Cardiac muscle cell (in vitro differentiated cells and primary cell): ENCODE data around the gene ADSS1. TPM values are rescaled to one million over a fixed set of nuclear protein-coding genes. Genes with fewer than 3 reads are reported as not detected.

Experiments used
- DNase-seq, 2 donors: peaks; one replicate each; pipeline versions ENCODE4 v3.0.0 to v3.0.0-alpha.2; 2010 to 2017; ENCODE audit warnings: low read depth in 1 of 2, low spot score in 1 of 2
- H3K27ac ChIP-seq: fragments of 200-600 bp; sonication (generic); 2 replicates; pipeline ENCODE4 v1.5.1; 2016
- H3K27me3 ChIP-seq: fragments of 200-600 bp; sonication (generic); 2 replicates; pipeline ENCODE4 v1.6.0; 2016; ENCODE audit warnings: control low read depth
- H3K36me3 ChIP-seq: fragments of 200-600 bp; sonication (generic); 2 replicates; pipeline ENCODE4 v1.5.1; 2016; ENCODE audit warnings: control low read depth
- H3K4me1 ChIP-seq: fragments of 200-600 bp; sonication (generic); 2 replicates; pipeline ENCODE4 v1.8.1; 2017; ENCODE audit warnings: low read depth, mild to moderate bottlenecking, mixed run types
- H3K4me3 ChIP-seq: fragments of 200-600 bp; sonication (generic); 2 replicates; pipeline ENCODE4 v1.5.1; 2016; ENCODE audit warnings: mild to moderate bottlenecking
- H3K9me3 ChIP-seq: fragments of 200-600 bp; sonication (generic); 2 replicates; pipeline ENCODE4 v1.5.1; 2017; ENCODE audit warnings: low read depth, mild to moderate bottlenecking, control low read depth
- CTCF ChIP-seq: IDR thresholded peaks from 2 replicates; pipeline ENCODE4 v1.5.1; 2012; ENCODE audit warnings: low read depth, mild to moderate bottlenecking, low read length
- polyA plus RNA-seq: library from polyadenylated mRNA; unstranded; fragments of >200 nt; fragmentation: Nextera tagmentation; extraction: Ambion mirVana; gene quantifications from 2 replicates; pipeline ENCODE4 v1.2.1, GENCODE V29; 2016
- total RNA-seq: library from RNA; depleted of rRNA; stranded (reverse); fragments of >200 nt; gene quantifications from 2 replicates; pipeline ENCODE4 v1.2.3, GENCODE V29; 2016

ADSS1 gene
- total and polyA plus RNA-seq, 2 experiments from 2014 or later: 53.4 to 63.8 TPM

GRCh38 chr14:104714681-104715080 is 9.3 kb upstream of the ADSS1 start:
- DNase-seq: no peak
- H3K9me3 ChIP-seq: no peaks in the 10 kb centered on the region
- no peaks in the 10 kb centered on the region for H3K4me1 ChIP-seq
- H3K27me3 ChIP-seq: no peaks in the 10 kb centered on the region
- no peak overlapping the region for H3K27ac ChIP-seq
- TF ChIP-seq CTCF: no peak
- H3K4me3 ChIP-seq: no peak overlapping the region
- H3K36me3 ChIP-seq: peaks cover 3% of the 10 kb centered on the region

GRCh38 chr14:104715416-104715815 is 8.6 kb upstream of the ADSS1 start:
- no peak for DNase-seq
- H3K36me3 ChIP-seq: peaks cover 3% of the 10 kb centered on the region
- no peaks in the 10 kb centered on the region for H3K27me3 ChIP-seq
- no peak for TF ChIP-seq CTCF
- no peak overlapping the region for H3K4me3 ChIP-seq
- H3K9me3 ChIP-seq: no peaks in the 10 kb centered on the region
- no peaks in the 10 kb centered on the region for H3K4me1 ChIP-seq
- H3K27ac ChIP-seq: no peak overlapping the region

- Histone ChIP-seq H3K27me3 (no peaks in the 10 kb centered on the region), H3K36me3 (peaks cover 3% of the 10 kb centered on the region), H3K9me3 (no peaks in the 10 kb centered on the region), H3K4me3 (no peak overlapping the region), H3K4me1 (no peaks in the 10 kb centered on the region), H3K27ac (no peak overlapping the region)
- DNase-seq: no peak
- no peak for TF ChIP-seq CTCF
Observed at GRCh38 chr14:104715871-104716270, 8.2 kb upstream of the ADSS1 start.

GRCh38 chr14:104717137-104717536 is 6.9 kb upstream of the ADSS1 start:
- TF ChIP-seq CTCF: no peak
- DNase-seq: no peak
- H3K4me3 ChIP-seq: no peak overlapping the region
- no peaks in the 10 kb centered on the region for H3K36me3 ChIP-seq
- no peaks in the 10 kb centered on the region for H3K27me3 ChIP-seq
- peaks cover 9% of the 10 kb centered on the region for H3K4me1 ChIP-seq
- H3K9me3 ChIP-seq: no peaks in the 10 kb centered on the region
- H3K27ac ChIP-seq: no peak overlapping the region

- DNase-seq: no peak
Observed at GRCh38 chr14:104717646-104718045, 6.4 kb upstream of the ADSS1 start.

More at GRCh38 chr14:104717646-104718045, 6.4 kb upstream of the ADSS1 start:
- Histone ChIP-seq H3K4me1 (peaks cover 14% of the 10 kb centered on the region), H3K36me3 (no peaks in the 10 kb centered on the region), H3K27me3 (no peaks in the 10 kb centered on the region), H3K27ac (no peak overlapping the region), H3K4me3 (no peak overlapping the region), H3K9me3 (no peaks in the 10 kb centered on the region)
- TF ChIP-seq CTCF: no peak
